H1 (cell line): ENCODE results near the gene PARK7. TPM values are rescaled to one million over a fixed set of nuclear protein-coding genes. Genes with fewer than 3 reads are reported as not detected.

Experiments used
- CTCF ChIA-PET: fragments of 300-600 bp; sonication (Branson Sonifier 250); formaldehyde crosslinking; loops from one replicate; lab custom pipeline; 2021; ENCODE audit not compliant: partially characterized antibody; lab: Charles Lee
- POLR2A ChIA-PET: fragments of 300-600 bp; sonication (Branson Sonifier 250); formaldehyde crosslinking; loops from one replicate; lab custom pipeline; 2021; ENCODE audit warnings: inconsistent platforms; ENCODE audit not compliant: partially characterized antibody; lab: Charles Lee
- DNase-seq, 2 experiments: peaks; one replicate each; pipeline versions ENCODE4 v3.0.0 to v3.0.0-alpha.2; 2010 to 2022; ENCODE audit warnings: low spot score in 2 of 2, low read depth in 1 of 2, mixed read lengths in 1 of 2
- FAIRE-seq: peaks from 2 replicates; lab custom pipeline; 2011; peaks lifted over from hg19 to GRCh38; lab: Jason Lieb, UNC
- H2AFZ ChIP-seq: 2 replicates; pipeline ENCODE4 v1.8.1; 2012; ENCODE audit warnings: low read length, inconsistent platforms
- H2AK5ac ChIP-seq: 2 replicates; pipeline ENCODE4 v1.6.1; 2013; ENCODE audit warnings: low read depth, low read length
- H2BK120ac ChIP-seq: replicated peaks from 2 replicates; pipeline ENCODE3; 2013; ENCODE audit warnings: low read depth, low read length, inconsistent platforms
- H2BK12ac ChIP-seq: 2 replicates; pipeline ENCODE4 v1.6.1; 2013; ENCODE audit warnings: low read depth, low read length
- H2BK15ac ChIP-seq: 2 replicates; pipeline ENCODE4 v1.6.1; 2013; ENCODE audit warnings: low read length
- H2BK20ac ChIP-seq: 2 replicates; pipeline ENCODE4 v1.6.1; 2013; ENCODE audit warnings: low read length
- H2BK5ac ChIP-seq: 2 replicates; pipeline ENCODE4 v1.6.1; 2013; ENCODE audit warnings: low read depth, low read length
- H3K14ac ChIP-seq: 2 replicates; pipeline ENCODE4 v1.6.1; 2013; ENCODE audit warnings: inconsistent platforms; ENCODE audit not compliant: insufficient read length
- H3K18ac ChIP-seq: 2 replicates; pipeline ENCODE4 v1.6.1; 2013; ENCODE audit warnings: low read length; ENCODE audit errors: extremely low read depth
- H3K23ac ChIP-seq: 2 replicates; pipeline ENCODE4 v1.6.1; 2013; ENCODE audit warnings: inconsistent platforms; ENCODE audit not compliant: insufficient read length
- H3K23me2 ChIP-seq: 2 replicates; pipeline ENCODE4 v1.6.1; 2013; ENCODE audit warnings: low read depth, low read length
- H3K27ac ChIP-seq: 2 replicates; pipeline ENCODE4 v1.6.1; 2011; ENCODE audit warnings: low read depth, low read length, inconsistent platforms
- H3K27me3 ChIP-seq, 4 experiments: replicated peaks in 1 of 4; 1 replicate in 1 of 4; 2 replicates in 3 of 4; pipeline versions ENCODE4 v1.6.1 to v1.8.1; 2011 to 2013; ENCODE audit warnings: low read length in 3 of 4, mild to moderate bottlenecking in 3 of 4, inconsistent platforms in 2 of 4, mixed read lengths in 2 of 4, moderate library complexity in 1 of 4; ENCODE audit not compliant: control insufficient read depth in 3 of 4, insufficient read depth in 3 of 4; ENCODE audit errors: extremely low read depth in 1 of 4
- H3K36me3 ChIP-seq, 4 experiments: 2 replicates each; pipeline versions ENCODE4 v1.6.1 to v1.8.1; 2011 to 2013; ENCODE audit warnings: mild to moderate bottlenecking in 4 of 4, low read length in 3 of 4, moderate library complexity in 2 of 4, control low read depth in 1 of 4, inconsistent platforms in 1 of 4; ENCODE audit not compliant: insufficient read depth in 4 of 4, control insufficient read depth in 2 of 4
- H3K4ac ChIP-seq: replicated peaks from 2 replicates; pipeline ENCODE3; 2013; ENCODE audit warnings: low read length, low read depth, mixed read lengths, inconsistent platforms; ENCODE audit not compliant: insufficient read length
- H3K4me1 ChIP-seq, 4 experiments: replicated peaks in 1 of 4; 1 replicate in 1 of 4; 2 replicates in 3 of 4; pipeline versions ENCODE4 v1.6.1 to v1.8.1; 2011 to 2013; ENCODE audit warnings: low read length in 3 of 4, inconsistent platforms in 2 of 4, mixed read lengths in 1 of 4; ENCODE audit not compliant: insufficient read depth in 4 of 4, control insufficient read depth in 3 of 4
- H3K4me2 ChIP-seq, 2 experiments: 2 replicates each; pipeline versions ENCODE4 v1.6.1 to v1.8.1; 2011 to 2013; ENCODE audit warnings: low read depth in 2 of 2, low read length in 2 of 2, control low read depth in 1 of 2, inconsistent platforms in 1 of 2, mild to moderate bottlenecking in 1 of 2; ENCODE audit not compliant: insufficient read depth in 1 of 2
- H3K4me3 ChIP-seq, 4 experiments: fragments of 200-600, 300-600 bp in 1 of 4; sonication (generic), shearing (Covaris generic), sonication (Bioruptor Twin) in 1 of 4; 2 replicates each; pipeline versions ENCODE4 v1.5.1 to v1.8.1; 2011 to 2016; ENCODE audit warnings: low read length in 4 of 4, low read depth in 3 of 4, control low read depth in 2 of 4, inconsistent platforms in 2 of 4, mild to moderate bottlenecking in 2 of 4, mixed read lengths in 1 of 4, moderate library complexity in 1 of 4; ENCODE audit not compliant: insufficient read depth in 2 of 4; ENCODE audit errors: extremely low read depth in 1 of 4
- H3K56ac ChIP-seq: replicated peaks from 2 replicates; pipeline ENCODE3; 2013; ENCODE audit warnings: low read depth, mild to moderate bottlenecking, mixed read lengths, low read length, inconsistent platforms; ENCODE audit not compliant: insufficient read length
- H3K79me1 ChIP-seq: 2 replicates; pipeline ENCODE4 v1.6.1; 2013; ENCODE audit warnings: low read depth, low read length, control low read depth
- H3K79me2 ChIP-seq, 2 experiments: 2 replicates each; pipeline versions ENCODE4 v1.6.1 to v1.8.1; 2012 to 2013; ENCODE audit warnings: low read length in 2 of 2, mild to moderate bottlenecking in 2 of 2, inconsistent platforms in 1 of 2; ENCODE audit not compliant: insufficient read depth in 2 of 2, control insufficient read depth in 1 of 2
- H3K9ac ChIP-seq, 4 experiments: replicated peaks in 1 of 4; 1 replicate in 1 of 4; 2 replicates in 3 of 4; pipeline versions ENCODE4 v1.6.1 to v1.8.1; 2011 to 2013; ENCODE audit warnings: low read depth in 3 of 4, low read length in 3 of 4, control low read depth in 2 of 4, mild to moderate bottlenecking in 2 of 4, moderate library complexity in 2 of 4, inconsistent platforms in 1 of 4; ENCODE audit errors: extremely low read depth in 1 of 4
- H3K9me3 ChIP-seq, 2 experiments: 2 replicates each; pipeline versions ENCODE4 v1.6.1 to v1.8.1; 2012 to 2013; ENCODE audit warnings: mild to moderate bottlenecking in 2 of 2, moderate library complexity in 2 of 2, control low read depth in 1 of 2, inconsistent platforms in 1 of 2, low read depth in 1 of 2, low read length in 1 of 2, mixed read lengths in 1 of 2; ENCODE audit not compliant: insufficient read depth in 2 of 2
- H4K20me1 ChIP-seq, 2 experiments: replicated peaks in 1 of 2; 2 replicates each; pipeline versions ENCODE3 to v1.8.1; 2011 to 2013; ENCODE audit warnings: inconsistent platforms in 2 of 2, low read length in 2 of 2, mild to moderate bottlenecking in 1 of 2; ENCODE audit not compliant: insufficient read depth in 2 of 2, control insufficient read depth in 1 of 2
- H4K5ac ChIP-seq: 2 replicates; pipeline ENCODE4 v1.6.1; 2013; ENCODE audit warnings: low read length, low read depth, mixed read lengths, inconsistent platforms; ENCODE audit not compliant: insufficient read length
- H4K8ac ChIP-seq: 2 replicates; pipeline ENCODE4 v1.8.0; 2013; ENCODE audit warnings: mild to moderate bottlenecking, moderate library complexity, low read length, inconsistent platforms; ENCODE audit not compliant: insufficient read depth; ENCODE audit errors: extremely low read depth
- H4K91ac ChIP-seq: replicated peaks from 2 replicates; pipeline ENCODE3; 2013; ENCODE audit warnings: low read length, mixed read lengths, inconsistent platforms; ENCODE audit not compliant: insufficient read length
- CBX5 ChIP-seq: fragments of 300-800, 300-1000 bp; sonication (generic); IDR thresholded peaks from 2 replicates; pipeline ENCODE4 v1.7.1; 2016; ENCODE audit warnings: antibody characterized with exemption, low read length, low read depth
- PHF8 ChIP-seq: fragments of 200-600 bp; sonication (generic); conservative IDR thresholded peaks from 2 replicates; pipeline ENCODE4 v1.7.1; 2012; ENCODE audit warnings: low read depth, mild to moderate bottlenecking, inconsistent platforms, low read length, moderate library complexity
- POU5F1 ChIP-seq: IDR thresholded peaks from 2 replicates; pipeline ENCODE4 v1.6.1; 2011; ENCODE audit warnings: low read depth, mild to moderate bottlenecking, low read length, moderate library complexity
- RFX5 ChIP-seq: IDR thresholded peaks from 2 replicates; pipeline ENCODE4 v1.6.1; 2011; ENCODE audit warnings: low read depth, low read length, improper control_type of control experiment, borderline replicate concordance
- TAF1 ChIP-seq: IDR thresholded peaks from 2 replicates; pipeline ENCODE4 v1.6.1; 2011; ENCODE audit warnings: mild to moderate bottlenecking, low read depth, low read length
- TAF7 ChIP-seq: optimal IDR thresholded peaks from 2 replicates; pipeline ENCODE3; 2011; ENCODE audit warnings: low read depth, mild to moderate bottlenecking, inconsistent platforms, low read length, moderate library complexity, borderline replicate concordance
- TBP ChIP-seq: IDR thresholded peaks from 2 replicates; pipeline ENCODE4 v1.6.1; 2011; ENCODE audit warnings: low read depth, low read length, improper control_type of control experiment
- TEAD4 ChIP-seq: IDR thresholded peaks from 2 replicates; pipeline ENCODE4 v1.6.1; 2012; ENCODE audit warnings: low read depth, low read length, inconsistent platforms, mixed read lengths
- WGBS, 2 experiments: shearing (Covaris generic) in 1 of 2; methylation state at CpG; one replicate each; pipeline versions ENCODE4 v1.1.6 to v1.1.7; 2013 to 2015; ENCODE audit warnings: low lambda C conversion rate in 2 of 2, mixed read lengths in 2 of 2, inconsistent platforms in 1 of 2, low coverage in 1 of 2, missing lambda C conversion rate in 1 of 2; ENCODE audit not compliant: insufficient replicate concordance in 2 of 2, insufficient coverage in 1 of 2, insufficient read length in 1 of 2; ENCODE audit errors: extremely low coverage in 1 of 2, missing lambda C conversion rate in 1 of 2; 5-methylcytosine and 5-hydroxymethylcytosine counted together
- polyA plus RNA-seq, 7 experiments: library from polyadenylated mRNA; depleted of rRNA in 3 of 7; stranded (reverse) in 5 of 7; unstranded in 2 of 7; fragments of >200 nt in 5 of 7; fragments of 200-250 nt in 2 of 7; gene quantifications; 1 replicate in 5 of 7; 2 replicates in 1 of 7; 4 replicates in 1 of 7; pipeline versions ENCODE4 v1.2.1 to v1.2.3, GENCODE V29; 2011 to 2013; ENCODE audit warnings: missing spikeins in 2 of 7, mixed read lengths in 2 of 7
- total RNA-seq: library from RNA; stranded (reverse); fragmentation: NEBNext Ultra II Directional; extraction: Animal tissue kit (Norgen Biotek cat#: 25700); gene quantifications from 2 replicates; pipeline ENCODE4 v1.2.1, GENCODE V29; 2021

Gene PARK7
- total and polyA plus RNA-seq, 2 of the 8 experiments (the other 6 are each of a cell fraction or from before 2014, with no cell fraction given): 206 to 383 TPM

- TF ChIP-seq RFX5 (no peak), POU5F1 (no peak), TAF1 (no peak), PHF8 (no peak), TAF7 (no peak), TBP (no peak), CBX5 (no peak), TEAD4 (no peak)
- no peak overlapping the region for H2AFZ ChIP-seq
- no peak overlapping the region for H3K18ac ChIP-seq
- H3K79me1 ChIP-seq: no peaks in the 10 kb centered on the region; the same call in 1 of the 2 replicates
- H3K23me2 ChIP-seq: no peaks in the 10 kb centered on the region
- no peak overlapping the region for H2BK120ac ChIP-seq
- H4K20me1 ChIP-seq: peaks cover 2 to 6% of the 10 kb centered on the region in 2 experiments
- POLR2A ChIA-PET: interaction anchor here (1.1 kb wide), 1 partner anchor 14 kb away, joined by 3 read pairs; no protein-coding TSS in a partner anchor
- H3K79me2 ChIP-seq: peaks cover 0 to 52% of the 10 kb centered on the region in 2 experiments
- H3K27ac ChIP-seq: no peak overlapping the region
- H3K36me3 ChIP-seq: peaks cover 12 to 41% (median 28%) of the 10 kb centered on the region in 4 experiments
- no peak overlapping the region for H3K9ac ChIP-seq
- H4K5ac ChIP-seq: no peak overlapping the region
- no peak overlapping the region for H4K8ac ChIP-seq
- WGBS, 2 experiments: 94% methylated on average over 11 of the region's 11 CpGs; no CpG with 5 or more reads in 1 of the 2 experiments
- H3K27me3 ChIP-seq: no peaks in the 10 kb centered on the region
- no peak overlapping the region for H3K56ac ChIP-seq
- H2BK5ac ChIP-seq: no peak overlapping the region
- FAIRE-seq (no peak), DNase-seq (no peak)
- no peaks in the 10 kb centered on the region for H3K9me3 ChIP-seq
- no peak overlapping the region for H3K4me3 ChIP-seq
- peaks cover under 1 to 6% (median 3%) of the 10 kb centered on the region in 4 experiments; a peak in 6 of 7 replicates for H3K4me1 ChIP-seq
- H4K91ac ChIP-seq: no peak overlapping the region
- CTCF ChIA-PET: interaction anchor here (0.6 to 12.6 kb wide), 13 partner anchors 11 to 334 kb away, joined by 3 to 211 read pairs (median 5); partner anchors contain the start of gene SLC45A1
- H3K4me2 ChIP-seq: no peak overlapping the region
- H2BK12ac ChIP-seq: no peak overlapping the region
- H3K4ac ChIP-seq: no peak overlapping the region
- H2BK20ac ChIP-seq: no peak overlapping the region
- H3K23ac ChIP-seq: no peak overlapping the region
- H2AK5ac ChIP-seq: no peak overlapping the region
- no peak overlapping the region for H3K14ac ChIP-seq
- no peak overlapping the region for H2BK15ac ChIP-seq
Observed at GRCh38 chr1:8013399-8013798, 51.9 kb downstream of the PARK7 start.
